ENCODE results near the gene PAX9. TPM values are rescaled to one million over a fixed set of nuclear protein-coding genes. Genes with fewer than 3 reads are reported as not detected.
A peak's percentile ranks its signal among the peaks of the same experiment; 100 is the strongest.

Gene PAX9
- total and polyA plus RNA-seq, 2 of the 13 experiments (the other 11 are each of a cell fraction or from before 2014, with no cell fraction given) = 0.03 TPM; not detected in 1

DNA sequence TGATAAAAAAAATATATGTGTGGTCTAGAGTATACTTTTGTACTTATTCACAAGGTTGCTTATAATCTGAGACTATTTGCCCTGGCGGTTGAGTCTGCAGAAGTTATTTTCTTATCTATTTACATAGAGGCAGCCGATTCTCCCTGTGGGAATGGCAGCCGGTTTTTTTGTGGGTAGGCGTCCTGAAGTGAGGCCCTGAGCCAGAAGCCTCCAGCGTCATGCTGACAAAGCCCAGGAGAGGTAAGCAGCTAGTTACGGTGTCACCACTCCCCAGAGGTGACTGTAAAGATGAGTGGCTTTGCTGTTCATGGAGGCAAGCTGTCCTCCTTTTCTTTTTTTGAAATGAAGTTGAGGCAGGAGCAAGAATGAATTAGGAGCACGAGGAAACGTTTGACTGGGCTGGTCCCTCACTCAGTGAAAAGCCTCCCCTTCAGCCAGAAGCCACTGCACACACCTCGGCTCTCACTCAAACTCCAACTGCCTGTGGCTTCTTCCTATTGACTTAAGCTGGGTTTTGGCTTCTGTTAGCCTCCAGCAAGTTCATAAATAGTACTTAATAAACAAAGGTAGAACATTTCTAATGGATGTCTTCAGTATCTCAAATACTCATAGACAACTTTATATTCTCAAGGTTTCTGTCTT lies 21.5 kb downstream of the PAX9 start:
- Histone ChIP-seq H3K36me3 (replicated peaks in 1 of 2; ENCODE audit: control insufficient read depth in 1 of 2, insufficient read depth in 2 of 2, low read length in 2 of 2) (no peaks in the 10 kb centered on the region), H4K20me1 (ENCODE audit: insufficient read depth, low read length) (no peaks in the 10 kb centered on the region), H3K4me2 (ENCODE audit: low read depth, low read length) (no peak overlapping the region), H3K9me3 (ENCODE audit: low read length) (no peaks in the 10 kb centered on the region), H3K27me3 (ENCODE audit: control insufficient read depth in 1 of 2, insufficient read depth in 2 of 2, low read length in 2 of 2) (0 out of 5 replicates have a peak, but pooled peaks cover 0 to under 1% of the 10 kb centered on the region in 2 experiments), H3K27ac (ENCODE audit: extremely low read length, insufficient read depth, low read length) (no peak overlapping the region), H3K79me2 (ENCODE audit: insufficient read depth, low read length) (no peaks in the 10 kb centered on the region), H2AFZ (ENCODE audit: low read length) (no peak overlapping the region), H3K9ac (ENCODE audit: insufficient read depth, low read depth, low read length) (no peak overlapping the region), H3K4me1 (ENCODE audit: insufficient read depth, low read length) (no peaks in the 10 kb centered on the region), H3K4me3 (replicated peaks in 1 of 3; ENCODE audit: insufficient read depth in 1 of 3, low read depth in 2 of 3, low read length in 3 of 3) (no peak overlapping the region)
- DNase-seq (ENCODE audit: low spot score) (no peak), FAIRE-seq (no peak), ATAC-seq (no peak; the same call in 2 of the 3 replicates)
- 12% methylated on average over 9 of the region's 9 CpGs for WGBS (ENCODE audit: low lambda C conversion rate)
- ChIA-PET POLR2A (no interaction called here), CTCF (ENCODE audit: low intra/inter-chr PET ratio, low total read pairs) (no interaction called here)
- intact Hi-C loops (cut with micrococcal nuclease; ENCODE audit: unreplicated experiment) = no loop called here
- BruUV-seq (replicated peaks) = no TSS peak
- in situ Hi-C loops (cut with HindIII; ENCODE audit: extremely low pct_ligation_motif_present, low pct_unique_long_range_greater_than_20kb) = no loop called here
- TF ChIP-seq HOMEZ (CRISPR knock-in tag; IDR thresholded peaks at IDR 0.05; ENCODE audit: low read depth) = no peak
- TF ChIP-seq PBX2 (CRISPR knock-in tag; IDR thresholded peaks at IDR 0.05) = no peak

- CTCF ChIA-PET (ENCODE audit: low intra/inter-chr PET ratio, low total read pairs) = no interaction called here
- Histone ChIP-seq H3K4me1 (ENCODE audit: insufficient read depth, low read length) (no peaks in the 10 kb centered on the region), H3K27me3 (ENCODE audit: control insufficient read depth in 1 of 2, insufficient read depth in 2 of 2, low read length in 2 of 2) (0 out of 5 replicates have a peak, but pooled peaks cover 0 to 3% of the 10 kb centered on the region in 2 experiments), H3K4me3 (replicated peaks in 1 of 3; ENCODE audit: insufficient read depth in 1 of 3, low read depth in 2 of 3, low read length in 3 of 3) (no peak overlapping the region), H3K4me2 (ENCODE audit: low read depth, low read length) (no peak overlapping the region), H3K36me3 (replicated peaks in 1 of 2; ENCODE audit: control insufficient read depth in 1 of 2, insufficient read depth in 2 of 2, low read length in 2 of 2) (no peaks in the 10 kb centered on the region), H3K79me2 (ENCODE audit: insufficient read depth, low read length) (no peaks in the 10 kb centered on the region), H3K9ac (ENCODE audit: insufficient read depth, low read depth, low read length) (no peak overlapping the region), H2AFZ (ENCODE audit: low read length) (no peak overlapping the region), H3K9me3 (ENCODE audit: low read length) (no peaks in the 10 kb centered on the region), H3K27ac (ENCODE audit: extremely low read length, insufficient read depth, low read length) (no peak overlapping the region), H4K20me1 (ENCODE audit: insufficient read depth, low read length) (no peaks in the 10 kb centered on the region)
- TF ChIP-seq SP2 (CRISPR knock-in tag; IDR thresholded peaks at IDR 0.05) (no peak), EEA1 (CRISPR knock-in tag; IDR thresholded peaks at IDR 0.05; ENCODE audit: borderline replicate concordance) (no peak), MAFK (conservative IDR thresholded peaks at IDR 0.05 in 1 of 2, IDR thresholded peaks at IDR 0.05 in 1 of 2; ENCODE audit: low read length in 2 of 2) (peak in 1 of 2 experiments; percentile 10; a peak in 1 of 4 replicates), ZNF878 (CRISPR knock-in tag; IDR thresholded peaks at IDR 0.05) (no peak)
- BruUV-seq (replicated peaks) = no TSS peak
- ATAC-seq (no peak), FAIRE-seq (no peak), DNase-seq (ENCODE audit: low spot score) (no peak)
- WGBS (ENCODE audit: low lambda C conversion rate) = 71% methylated on average over 3 of the region's 3 CpGs
- POLR2A ChIA-PET = no interaction called here
- intact Hi-C loops (cut with micrococcal nuclease; ENCODE audit: unreplicated experiment) (no loop called here), in situ Hi-C loops (cut with HindIII; ENCODE audit: extremely low pct_ligation_motif_present, low pct_unique_long_range_greater_than_20kb) (no loop called here)
Observed at GRCh38 chr14:36684946-36685345, 23.3 kb downstream of the PAX9 start.

Data from HepG2 (cell line).